Measurements from ENCODE around the gene SMIM36.

DNA sequence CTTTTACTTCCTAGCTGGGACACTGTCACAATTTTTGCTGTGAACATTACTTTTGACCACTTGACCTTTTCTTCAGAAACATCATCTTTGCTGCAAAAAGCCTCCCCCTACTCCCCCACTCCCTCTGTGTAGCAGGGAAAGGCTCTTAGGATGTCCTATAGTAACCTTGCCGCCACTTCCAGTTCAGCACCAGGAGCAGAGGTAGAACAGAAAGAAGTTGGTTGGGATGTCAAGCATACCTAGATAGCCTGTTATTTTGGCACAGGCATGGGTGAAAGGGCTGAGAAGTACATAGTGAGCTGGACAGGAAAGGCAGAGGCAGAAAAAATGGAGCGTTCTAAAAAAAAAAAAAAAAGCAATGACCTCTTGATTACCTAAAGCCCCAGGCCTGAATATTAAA, 31.3 kb downstream of the SMIM36 start:
- no peak for TF ChIP-seq POLR2AphosphoS5 (IDR thresholded peaks at IDR 0.05; ENCODE audit: borderline replicate concordance, low read depth, low read length)
- TF ChIP-seq EZH2 (IDR thresholded peaks at IDR 0.05) = no peak
